ENCODE results near the gene TNS3. TPM values are rescaled to one million over a fixed set of nuclear protein-coding genes. Genes with fewer than 3 reads are reported as not detected.
A peak's percentile ranks its signal among the peaks of the same experiment; 100 is the strongest.

The TNS3 gene
- total and polyA plus RNA-seq, 2 of the 13 experiments (the other 11 are each of a cell fraction or from before 2014, with no cell fraction given): 52.9 to 55.7 TPM

DNA sequence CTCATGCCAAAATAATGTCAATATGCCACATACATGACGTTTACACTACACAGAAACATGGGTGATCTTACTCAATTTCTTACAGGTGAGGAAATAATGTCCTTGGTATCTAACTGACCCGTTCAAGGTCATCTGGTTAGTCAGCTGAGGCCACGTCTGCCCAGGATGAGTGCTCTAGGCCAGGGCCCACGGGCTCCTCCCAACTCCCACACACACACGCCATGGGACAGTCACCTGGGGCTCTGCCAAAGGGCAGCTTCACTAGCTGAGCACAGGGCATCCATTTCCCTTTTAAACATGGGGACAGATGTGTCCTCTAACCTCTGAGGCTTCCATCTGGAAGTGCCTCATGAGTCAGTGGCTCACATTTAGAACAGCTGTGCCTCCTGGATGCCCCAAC is 123.9 kb downstream of the TNS3 start (continued):
- TF ChIP-seq ARID5B (CRISPR knock-in tag; IDR thresholded peaks at IDR 0.05) (0 out of 2 replicates have a peak, but pooled peaks have one; percentile 30), GATAD2A (CRISPR knock-in tag; IDR thresholded peaks at IDR 0.05) (peak; percentile 56; the same call in 1 of the 2 replicates), ZSCAN9 (CRISPR knock-in tag; IDR thresholded peaks at IDR 0.05; ENCODE audit: borderline replicate concordance) (no peak), MIER2 (CRISPR knock-in tag; IDR thresholded peaks at IDR 0.05) (no peak), ATF7-NPFF (CRISPR knock-in tag; IDR thresholded peaks at IDR 0.05; ENCODE audit: low read depth) (no peak), HOXA9 (CRISPR knock-in tag; IDR thresholded peaks at IDR 0.05; ENCODE audit: borderline replicate concordance) (no peak), ERF (CRISPR knock-in tag; IDR thresholded peaks at IDR 0.05) (no peak), KLF6 (CRISPR knock-in tag; IDR thresholded peaks at IDR 0.05) (no peak), SRSF4 (IDR thresholded peaks at IDR 0.05; ENCODE audit: low read depth, low read length, poor library complexity, severe bottlenecking) (no peak), TEAD3 (CRISPR knock-in tag; optimal IDR thresholded peaks at IDR 0.05; ENCODE audit: borderline replicate concordance) (no peak), SP2 (CRISPR knock-in tag; IDR thresholded peaks at IDR 0.05) (no peak), PAXIP1 (CRISPR knock-in tag; conservative IDR thresholded peaks at IDR 0.05) (no peak; the same call in 1 of the 2 replicates), KAT7 (CRISPR knock-in tag; IDR thresholded peaks at IDR 0.05; ENCODE audit: borderline replicate concordance) (no peak), LRRFIP1 (CRISPR knock-in tag; conservative IDR thresholded peaks at IDR 0.05) (no peak), CAMTA2 (CRISPR knock-in tag; IDR thresholded peaks at IDR 0.05; ENCODE audit: borderline replicate concordance) (no peak), ZNF616 (CRISPR knock-in tag; IDR thresholded peaks at IDR 0.05; ENCODE audit: low read depth) (no peak), ZNF549 (CRISPR knock-in tag; IDR thresholded peaks at IDR 0.05) (no peak), MIER3 (CRISPR knock-in tag; IDR thresholded peaks at IDR 0.05; ENCODE audit: borderline replicate concordance) (no peak), YY1 (IDR thresholded peaks at IDR 0.05; ENCODE audit: insufficient read depth, insufficient replicate concordance, low read depth, low read length) (no peak)

All from HepG2 (cell line).